MM.1S (cell line): Measurements from ENCODE around the gene YAF2.
"Not testable (repeated sequence)": the region's sequence is repeated elsewhere in the genome, so short reads cannot be mapped to it uniquely, and the experiment has no call there.

ENCODE experiments used
- DNase-seq: peaks from one replicate; pipeline ENCODE4 v3.0.0-alpha.2; 2015
- H2AFZ ChIP-seq: fragments of 300-600 bp; sonication (generic); 2 replicates; pipeline ENCODE4 v1.6.0; 2016; ENCODE audit warnings: antibody characterized with exemption, low read length
- H3F3A ChIP-seq: fragments of 300-600 bp; sonication (generic); 2 replicates; pipeline ENCODE4 v1.6.1; 2016; ENCODE audit warnings: mild to moderate bottlenecking, antibody characterized with exemption, low read length, moderate library complexity, mixed read lengths; ENCODE audit not compliant: insufficient read depth
- H3K27ac ChIP-seq: fragments of 300-600 bp; sonication (generic); 2 replicates; pipeline ENCODE4 v1.5.1; 2016; ENCODE audit warnings: mild to moderate bottlenecking, low read length
- H3K27me3 ChIP-seq: fragments of 300-600 bp; sonication (generic); replicated peaks from 2 replicates; pipeline ENCODE4 v1.6.0; 2016; ENCODE audit warnings: low read length; ENCODE audit not compliant: insufficient read depth
- H3K36me3 ChIP-seq: fragments of 300-600 bp; sonication (generic); replicated peaks from 2 replicates; pipeline ENCODE4 v1.6.1; 2016; ENCODE audit warnings: mild to moderate bottlenecking, low read length, mixed read lengths; ENCODE audit not compliant: insufficient read depth
- H3K4me1 ChIP-seq: fragments of 300-600 bp; sonication (generic); 2 replicates; pipeline ENCODE4 v1.6.1; 2016; ENCODE audit warnings: low read length, mixed read lengths
- H3K4me2 ChIP-seq: fragments of 300-600 bp; sonication (generic); 2 replicates; pipeline ENCODE4 v1.6.0; 2016; ENCODE audit warnings: low read depth, low read length
- H3K4me3 ChIP-seq: fragments of 300-600 bp; sonication (generic); 2 replicates; pipeline ENCODE4 v1.5.1; 2016; ENCODE audit warnings: low read length, mixed read lengths
- H3K79me2 ChIP-seq: fragments of 300-600 bp; sonication (generic); 2 replicates; pipeline ENCODE4 v1.6.1; 2016; ENCODE audit warnings: mixed run types, low read length, mixed read lengths
- H3K9ac ChIP-seq: fragments of 300-600 bp; sonication (generic); 2 replicates; pipeline ENCODE4 v1.6.1; 2016; ENCODE audit warnings: low read length, mixed read lengths
- H3K9me2 ChIP-seq: fragments of 300-600 bp; sonication (generic); replicated peaks from 2 replicates; pipeline ENCODE4 v1.6.1; 2016; ENCODE audit warnings: mild to moderate bottlenecking, low read length, mixed read lengths; ENCODE audit not compliant: insufficient read depth
- H3K9me3 ChIP-seq: fragments of 300-600 bp; sonication (generic); replicated peaks from 2 replicates; pipeline ENCODE4 v1.6.1; 2016; ENCODE audit warnings: mild to moderate bottlenecking, low read length, mixed read lengths; ENCODE audit not compliant: insufficient read depth
- H4K20me1 ChIP-seq: fragments of 300-600 bp; sonication (generic); 2 replicates; pipeline ENCODE4 v1.6.1; 2016; ENCODE audit warnings: mild to moderate bottlenecking, low read length, moderate library complexity, mixed read lengths; ENCODE audit not compliant: insufficient read depth
- CTCF ChIP-seq: fragments of 300-600 bp; sonication (generic); IDR thresholded peaks from 2 replicates; pipeline ENCODE4 v1.5.1; 2016; ENCODE audit warnings: antibody characterized with exemption, low read length, mixed read lengths
- EZH2 ChIP-seq: fragments of 300-600 bp; sonication (generic); optimal IDR thresholded peaks from 2 replicates; pipeline ENCODE3; 2017; ENCODE audit warnings: low read depth, mild to moderate bottlenecking, antibody characterized with exemption, low read length, mixed read lengths
- EZH2phosphoT487 ChIP-seq: fragments of 300-600 bp; sonication (generic); IDR thresholded peaks from 2 replicates; pipeline ENCODE4 v1.6.1; 2018; ENCODE audit warnings: antibody characterized with exemption, low read length

YAF2 gene

GRCh38 chr12:42222724-42223123 is 15.3 kb downstream of the YAF2 start:
- TF ChIP-seq EZH2phosphoT487 = no peak
- no peak for TF ChIP-seq EZH2

GRCh38 chr12:42221726-42222125 is 16.3 kb downstream of the YAF2 start:
- H2AFZ ChIP-seq = no peak overlapping the region
- H3K4me1 ChIP-seq = no peaks in the 10 kb centered on the region
- no peaks in the 10 kb centered on the region for H3K9me2 ChIP-seq
- TF ChIP-seq EZH2phosphoT487 = no peak
- TF ChIP-seq CTCF = no peak
- no peak for TF ChIP-seq EZH2
- no peak overlapping the region for H3K4me3 ChIP-seq
- no peak overlapping the region for H3K27ac ChIP-seq
- H3K9me3 ChIP-seq = no peaks in the 10 kb centered on the region
- no peaks in the 10 kb centered on the region for H3K36me3 ChIP-seq
- no peaks in the 10 kb centered on the region for H4K20me1 ChIP-seq
- no peak overlapping the region for H3K4me2 ChIP-seq
- no peaks in the 10 kb centered on the region for H3F3A ChIP-seq
- no peak for DNase-seq
- H3K27me3 ChIP-seq = no peaks in the 10 kb centered on the region
- no peak overlapping the region for H3K9ac ChIP-seq
- H3K79me2 ChIP-seq = peaks cover 22% of the 10 kb centered on the region

More at GRCh38 chr12:42222724-42223123, 15.3 kb downstream of the YAF2 start:
- H2AFZ ChIP-seq = no peak overlapping the region
- no peak overlapping the region for H3K4me2 ChIP-seq
- no peaks in the 10 kb centered on the region for H3K9me2 ChIP-seq
- H3K9ac ChIP-seq = no peak overlapping the region
- DNase-seq = no peak
- H3K79me2 ChIP-seq = peaks cover 19% of the 10 kb centered on the region; the same call in 1 of the 2 replicates
- H3K4me3 ChIP-seq = no peak overlapping the region
- H3K4me1 ChIP-seq = no peaks in the 10 kb centered on the region
- no peaks in the 10 kb centered on the region for H3K27me3 ChIP-seq
- no peaks in the 10 kb centered on the region for H3K36me3 ChIP-seq
- no peaks in the 10 kb centered on the region for H3F3A ChIP-seq
- no peaks in the 10 kb centered on the region for H3K9me3 ChIP-seq
- no peaks in the 10 kb centered on the region for H4K20me1 ChIP-seq
- no peak overlapping the region for H3K27ac ChIP-seq

GRCh38 chr12:42217656-42218055 is 20.4 kb downstream of the YAF2 start:
- Histone ChIP-seq H3K27me3 (no peaks in the 10 kb centered on the region), H3K9me2 (no peaks in the 10 kb centered on the region), H2AFZ (no peak overlapping the region), H3K4me2 (no peak overlapping the region), H4K20me1 (no peaks in the 10 kb centered on the region), H3K4me3 (no peak overlapping the region), H3K36me3 (no peaks in the 10 kb centered on the region), H3K79me2 (peaks cover 23% of the 10 kb centered on the region), H3K27ac (no peak overlapping the region), H3K9ac (no peak overlapping the region), H3K9me3 (no peaks in the 10 kb centered on the region), H3K4me1 (no peaks in the 10 kb centered on the region), H3F3A (no peaks in the 10 kb centered on the region)
- no peak for TF ChIP-seq EZH2phosphoT487
- TF ChIP-seq EZH2 = no peak
- no peak for TF ChIP-seq CTCF
- no peak for DNase-seq

DNA sequence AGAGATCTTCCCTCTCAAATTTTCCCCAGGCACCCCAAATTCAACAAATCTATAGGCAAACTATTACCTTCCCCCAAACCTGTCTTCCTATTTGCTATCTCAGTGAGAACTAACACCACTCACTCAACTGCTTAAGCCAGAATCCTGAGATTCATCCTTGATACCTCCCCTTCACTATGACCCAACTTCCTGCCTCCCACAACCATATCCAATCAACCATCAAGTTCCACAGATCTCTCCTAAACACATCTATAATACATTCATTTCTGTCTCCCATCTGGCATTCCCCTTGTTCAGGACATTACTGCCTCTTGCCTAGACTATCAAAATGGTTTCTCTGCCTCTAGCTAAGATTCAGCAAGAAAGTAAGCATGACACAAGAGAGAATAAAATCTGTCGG is 21.3 kb downstream of the YAF2 start:
- no peaks in the 10 kb centered on the region for H4K20me1 ChIP-seq
- no peaks in the 10 kb centered on the region for H3K27me3 ChIP-seq
- no peak overlapping the region for H3K27ac ChIP-seq
- no peaks in the 10 kb centered on the region for H3K4me1 ChIP-seq
- H3K9ac ChIP-seq = no peak overlapping the region
- H3K4me3 ChIP-seq = no peak overlapping the region
- peaks cover 26% of the 10 kb centered on the region for H3K79me2 ChIP-seq
- TF ChIP-seq CTCF = no peak
- no peak for TF ChIP-seq EZH2
- no peak for TF ChIP-seq EZH2phosphoT487
- no peak overlapping the region for H2AFZ ChIP-seq
- no peaks in the 10 kb centered on the region for H3K9me2 ChIP-seq
- no peaks in the 10 kb centered on the region for H3K36me3 ChIP-seq
- no peaks in the 10 kb centered on the region for H3F3A ChIP-seq
- no peak for DNase-seq
- H3K9me3 ChIP-seq = no peaks in the 10 kb centered on the region
- no peak overlapping the region for H3K4me2 ChIP-seq

DNA sequence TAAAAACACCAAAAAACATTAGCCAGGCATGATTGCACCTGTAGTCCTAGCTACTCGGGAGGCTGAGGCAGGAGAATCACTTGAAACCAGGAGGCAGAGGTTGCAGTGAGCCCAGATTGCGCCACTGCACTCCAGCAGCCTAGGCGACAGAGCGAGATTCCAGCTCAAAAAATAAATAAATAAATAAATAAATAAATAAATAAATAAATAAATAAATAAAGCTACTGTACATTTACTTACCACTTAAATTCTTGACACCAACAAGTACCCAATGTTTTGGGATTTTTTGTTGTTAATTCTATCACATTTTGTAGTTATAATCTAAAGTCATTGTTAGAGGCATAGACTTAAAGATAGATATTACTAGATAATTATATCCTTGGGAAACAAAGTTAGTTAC is 22.3 kb downstream of the YAF2 start:
- not testable (repeated sequence) for H3K27me3 ChIP-seq, H3K4me3 ChIP-seq, H3K4me1 ChIP-seq, H3K27ac ChIP-seq, DNase-seq, H3K4me2 ChIP-seq, H2AFZ ChIP-seq, H3F3A ChIP-seq, H3K36me3 ChIP-seq, H3K9me3 ChIP-seq, H3K9ac ChIP-seq, H4K20me1 ChIP-seq, H3K9me2 ChIP-seq
- H3K79me2 ChIP-seq = peaks cover 22% of the 10 kb centered on the region
